AG04449 (cell line): ENCODE results near the gene CCDC190.
A peak's percentile ranks its signal among the peaks of the same experiment; 100 is the strongest.
"Not testable (repeated sequence)": the region's sequence is repeated elsewhere in the genome, so short reads cannot be mapped to it uniquely, and the experiment has no call there.

Experiments used
- CTCF ChIA-PET: fragments of 350-600 bp; formaldehyde crosslinking; extraction: SDS; loops from one replicate; lab custom pipeline; 2021; ENCODE audit warnings: antibody characterized with exemption; lab: Yijun Ruan, JAX
- POLR2A ChIA-PET: fragments of 400-600, 350-600 bp; formaldehyde crosslinking; extraction: SDS; loops from one replicate; lab custom pipeline; 2020; ENCODE audit warnings: antibody characterized with exemption, inconsistent platforms; lab: Yijun Ruan, JAX
- DNase-seq: peaks from one replicate; pipeline ENCODE4 v3.0.0-alpha.2; 2010; ENCODE audit warnings: low read depth, low spot score
- H3K4me3 ChIP-seq: 2 replicates; pipeline ENCODE4 v1.5.1; 2011; ENCODE audit warnings: low read depth, mild to moderate bottlenecking, control low read depth, low read length
- TF ChIP-seq, protein P1 (sequence below): IDR thresholded peaks from one replicate; pipeline ENCODE4 v1.5.1; 2011; ENCODE audit warnings: mild to moderate bottlenecking, moderate library complexity, low read length, control low read depth, inconsistent platforms; ENCODE audit not compliant: insufficient read depth; ENCODE audit errors: missing control alignments

CCDC190 gene

GRCh38 chr1:162878000-162878596 is 17.1 kb upstream of the CCDC190 start:
- ChIA-PET POLR2A (interaction anchor here (1.6 kb wide), 1 partner anchor 191 kb away, joined by 12 read pairs; the partner anchor contains the start of gene RGS4), CTCF (interaction anchor here (0.7 to 2.4 kb wide), 43 partner anchors 8 to 1831 kb away, joined by 3 to 154 read pairs (median 6); partner anchors contain the start of genes CCDC190, NUF2, RGS4 and RGS5)
- no peak for DNase-seq
- H3K4me3 ChIP-seq, result no peak overlapping the region
- TF ChIP-seq, protein P1, sequence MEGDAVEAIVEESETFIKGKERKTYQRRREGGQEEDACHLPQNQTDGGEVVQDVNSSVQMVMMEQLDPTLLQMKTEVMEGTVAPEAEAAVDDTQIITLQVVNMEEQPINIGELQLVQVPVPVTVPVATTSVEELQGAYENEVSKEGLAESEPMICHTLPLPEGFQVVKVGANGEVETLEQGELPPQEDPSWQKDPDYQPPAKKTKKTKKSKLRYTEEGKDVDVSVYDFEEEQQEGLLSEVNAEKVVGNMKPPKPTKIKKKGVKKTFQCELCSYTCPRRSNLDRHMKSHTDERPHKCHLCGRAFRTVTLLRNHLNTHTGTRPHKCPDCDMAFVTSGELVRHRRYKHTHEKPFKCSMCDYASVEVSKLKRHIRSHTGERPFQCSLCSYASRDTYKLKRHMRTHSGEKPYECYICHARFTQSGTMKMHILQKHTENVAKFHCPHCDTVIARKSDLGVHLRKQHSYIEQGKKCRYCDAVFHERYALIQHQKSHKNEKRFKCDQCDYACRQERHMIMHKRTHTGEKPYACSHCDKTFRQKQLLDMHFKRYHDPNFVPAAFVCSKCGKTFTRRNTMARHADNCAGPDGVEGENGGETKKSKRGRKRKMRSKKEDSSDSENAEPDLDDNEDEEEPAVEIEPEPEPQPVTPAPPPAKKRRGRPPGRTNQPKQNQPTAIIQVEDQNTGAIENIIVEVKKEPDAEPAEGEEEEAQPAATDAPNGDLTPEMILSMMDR, result peak; percentile 70

DNA sequence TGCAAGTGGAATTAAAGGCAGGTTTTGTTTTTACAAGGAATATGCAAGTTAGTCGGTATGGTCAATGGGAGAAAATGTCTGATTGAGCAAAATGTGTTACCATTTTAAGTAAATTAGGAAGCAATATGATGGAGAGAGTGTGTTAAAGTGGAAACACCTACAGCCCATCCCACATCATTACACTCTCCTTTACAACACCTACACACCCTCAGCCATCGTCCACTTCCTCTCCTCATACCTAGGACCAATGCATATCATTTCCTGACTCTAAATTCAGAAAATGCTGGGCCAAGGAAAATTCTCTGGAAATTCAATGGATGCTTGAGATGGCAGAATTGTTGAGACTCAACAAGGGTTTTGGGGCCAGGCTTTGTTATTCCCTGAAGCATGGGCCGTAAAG is 16.4 kb upstream of the CCDC190 start:
- H3K4me3 ChIP-seq, result no peak overlapping the region
- CTCF ChIA-PET, result interaction anchor here (1.0 to 2.4 kb wide), 26 partner anchors 8 to 449 kb away, joined by 3 to 154 read pairs (median 12); partner anchors contain the start of genes CCDC190, NUF2 and RGS4
- TF ChIP-seq, protein P1, result no peak
- POLR2A ChIA-PET, result interaction anchor here (1.4 to 1.6 kb wide), 2 partner anchors 192 kb away, joined by 5 to 12 read pairs; partner anchors contain the start of gene RGS4
- no peak for DNase-seq

DNA sequence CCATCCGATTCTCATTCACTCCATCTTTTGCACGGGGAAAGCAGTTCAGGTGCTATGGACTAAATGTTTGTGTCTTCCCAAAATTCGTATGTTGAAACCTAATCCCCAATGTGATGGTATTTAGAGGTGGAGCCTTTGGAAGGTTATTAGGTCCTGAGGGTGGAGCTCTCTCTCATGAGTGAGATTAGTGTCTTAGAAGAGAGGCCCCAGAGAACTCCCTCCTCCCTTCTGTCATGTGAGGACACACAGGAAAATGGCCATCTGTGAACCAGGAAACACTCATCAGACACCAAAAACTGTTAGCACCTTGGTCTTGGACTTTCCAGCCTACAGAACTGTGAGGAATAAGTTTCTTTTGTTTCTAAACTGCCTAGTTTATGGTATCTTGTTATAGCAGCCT is 15.8 kb upstream of the CCDC190 start:
- TF ChIP-seq, protein P1, result no peak
- CTCF ChIA-PET, result interaction anchor here (0.8 to 1.7 kb wide), 13 partner anchors 10 to 449 kb away, joined by 3 to 38 read pairs (median 5); partner anchors contain the start of genes CCDC190 and RGS4
- DNase-seq, result no peak
- POLR2A ChIA-PET, result interaction anchor here (1.4 kb wide), 1 partner anchor 192 kb away, joined by 5 read pairs; the partner anchor contains the start of gene RGS4
- H3K4me3 ChIP-seq, result no peak overlapping the region

- ChIA-PET POLR2A (interaction anchor here (0.6 to 1.9 kb wide), 6 partner anchors 9 to 196 kb away, joined by 3 to 9 read pairs (median 3); partner anchors contain the start of gene RGS4), CTCF (interaction anchor here (0.7 to 3.8 kb wide), 16 partner anchors 9 to 442 kb away, joined by 3 to 59 read pairs (median 5); partner anchors contain the start of genes CCDC190 and RGS4)
- no peak overlapping the region for H3K4me3 ChIP-seq
- DNase-seq, result peak; percentile 56
- TF ChIP-seq, protein P1, result peak; percentile 54
Observed at GRCh38 chr1:162873671-162874666, 13.0 kb upstream of the CCDC190 start.

DNA sequence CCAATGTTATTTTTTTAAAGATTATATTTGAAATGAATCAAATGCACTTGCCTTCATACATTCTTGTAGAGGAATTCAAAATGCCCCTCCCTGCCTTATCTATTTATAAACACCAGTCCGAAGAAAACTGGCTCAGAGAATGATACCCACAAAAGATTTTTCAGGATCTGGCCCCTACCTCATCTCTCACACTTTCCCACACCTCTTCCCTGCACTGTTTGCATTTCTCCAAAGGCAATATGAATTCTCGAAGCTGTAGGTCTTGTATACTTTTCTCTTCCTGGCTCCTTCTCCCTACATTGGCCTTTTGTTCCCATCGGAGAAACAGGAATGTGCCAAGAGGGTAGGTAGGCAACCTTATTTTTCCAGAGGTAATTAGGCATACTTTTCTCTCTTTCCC is 12.0 kb upstream of the CCDC190 start:
- no peak for DNase-seq
- TF ChIP-seq, protein P1, result no peak
- ChIA-PET CTCF (interaction anchor here (1.2 to 3.8 kb wide), 10 partner anchors 10 to 443 kb away, joined by 3 to 59 read pairs (median 16); partner anchors contain the start of genes CCDC190 and RGS4), POLR2A (interaction anchor here (0.6 to 1.9 kb wide), 3 partner anchors 16 to 196 kb away, joined by 3 to 9 read pairs (median 6); partner anchors contain the start of gene RGS4)
- H3K4me3 ChIP-seq, result no peak overlapping the region

DNA sequence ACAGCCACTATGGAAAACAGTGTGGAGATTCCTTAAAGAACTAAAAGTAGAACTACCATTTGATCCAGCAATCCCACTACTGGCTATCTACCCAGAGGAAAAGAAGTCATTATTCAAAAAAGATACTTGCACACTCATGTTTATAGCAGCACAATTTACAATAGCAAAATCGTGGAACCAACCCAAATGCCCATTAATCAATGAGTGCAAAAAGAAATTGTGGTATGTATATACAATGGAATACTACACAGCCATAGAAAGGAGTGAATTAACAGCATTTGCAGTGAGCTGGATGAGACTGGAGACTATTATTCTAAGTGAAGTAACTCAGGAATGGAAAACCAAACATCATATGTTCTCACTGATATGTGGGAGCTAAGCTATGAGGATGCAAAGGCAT is 10.4 kb upstream of the CCDC190 start:
- CTCF ChIA-PET, result interaction anchor here (1.0 to 3.8 kb wide), 5 partner anchors 12 to 199 kb away, joined by 3 to 59 read pairs (median 43); partner anchors contain the start of genes CCDC190 and RGS4
- H3K4me3 ChIP-seq, DNase-seq, POLR2A ChIA-PET: not testable (repeated sequence)
